ENCODE measurements around the gene CSF3. TPM values are rescaled to one million over a fixed set of nuclear protein-coding genes. Genes with fewer than 3 reads are reported as not detected.

The CSF3 gene
- total RNA-seq, 1 experiment from 2014 or later: not detected

GRCh38 chr17:39970157-39970692 lies 45.0 kb upstream of the CSF3 start (continued):
- no peak for TF ChIP-seq ATF6 (CRISPR knock-in tag; IDR thresholded peaks at IDR 0.05)
- no peak for TF ChIP-seq CTCF (IDR thresholded peaks at IDR 0.05)
- TF ChIP-seq TEAD1 (CRISPR knock-in tag; IDR thresholded peaks at IDR 0.05): no peak

- H3K4me1 Mint-ChIP-seq: no peaks in the 10 kb centered on the region
- no peaks in the 10 kb centered on the region for H3K36me3 Mint-ChIP-seq
- no peak overlapping the region for H3K4me3 Mint-ChIP-seq
- DNase-seq (ENCODE audit: low spot score) (no peak), ATAC-seq (no peak)
- TF ChIP-seq IRF2 (CRISPR knock-in tag; IDR thresholded peaks at IDR 0.05; ENCODE audit: borderline replicate concordance, low read depth): no peak
- no peak for TF ChIP-seq USF2 (CRISPR knock-in tag; IDR thresholded peaks at IDR 0.05)
- no peak for TF ChIP-seq NR1H2 (CRISPR knock-in tag; IDR thresholded peaks at IDR 0.05)
- TF ChIP-seq HMGA2 (CRISPR knock-in tag; IDR thresholded peaks at IDR 0.05): no peak
- TF ChIP-seq ATF6 (CRISPR knock-in tag; IDR thresholded peaks at IDR 0.05): no peak
- ChIA-PET CTCF (interaction anchor here (0.9 kb wide), 1 partner anchor 9 kb away, joined by 3 read pairs; the partner anchor contains the start of gene PSMD3), POLR2A (no interaction called here)
- H3K9me3 Mint-ChIP-seq: no peaks in the 10 kb centered on the region
- peaks cover 32% of the 10 kb centered on the region for H3K27me3 Mint-ChIP-seq (ENCODE audit: low read depth)
- H3K27ac Mint-ChIP-seq: no peak overlapping the region
Observed at GRCh38 chr17:39971076-39971603, 44.1 kb upstream of the CSF3 start.

- ChIA-PET POLR2A (no interaction called here), CTCF (interaction anchor here (1.2 kb wide), 1 partner anchor 46 kb away, joined by 3 read pairs; no protein-coding TSS in a partner anchor)
Observed at GRCh38 chr17:39972271-39972670, 43.0 kb upstream of the CSF3 start.

More at GRCh38 chr17:39972271-39972670, 43.0 kb upstream of the CSF3 start:
- H3K36me3 Mint-ChIP-seq: no peaks in the 10 kb centered on the region
- 0 out of 2 replicates have a peak, but pooled peaks cover 2% of the 10 kb centered on the region for H3K4me1 Mint-ChIP-seq
- no peak overlapping the region for H3K4me3 Mint-ChIP-seq
- TF ChIP-seq AFF4 (CRISPR knock-in tag; IDR thresholded peaks at IDR 0.05; ENCODE audit: borderline replicate concordance) (no peak), PRRX2 (CRISPR knock-in tag; IDR thresholded peaks at IDR 0.05) (no peak), E2F4 (CRISPR knock-in tag; IDR thresholded peaks at IDR 0.05; ENCODE audit: borderline replicate concordance, low read depth) (no peak), IRF2 (CRISPR knock-in tag; IDR thresholded peaks at IDR 0.05; ENCODE audit: borderline replicate concordance, low read depth) (no peak), ATF1 (CRISPR knock-in tag; IDR thresholded peaks at IDR 0.05) (no peak), CREM (CRISPR knock-in tag; IDR thresholded peaks at IDR 0.05) (no peak), MLX (CRISPR knock-in tag; IDR thresholded peaks at IDR 0.05) (no peak), MXD4 (CRISPR knock-in tag; IDR thresholded peaks at IDR 0.05; ENCODE audit: borderline replicate concordance) (no peak), SMAD4 (CRISPR knock-in tag; IDR thresholded peaks at IDR 0.05) (no peak), USF1 (CRISPR knock-in tag; IDR thresholded peaks at IDR 0.05) (no peak), NFATC4 (CRISPR knock-in tag; IDR thresholded peaks at IDR 0.05) (no peak)
- no peaks in the 10 kb centered on the region for H3K9me3 Mint-ChIP-seq
- no peak for ATAC-seq
- no peak for DNase-seq (ENCODE audit: low spot score)
- H3K27ac Mint-ChIP-seq: no peak overlapping the region
- peaks cover 32% of the 10 kb centered on the region for H3K27me3 Mint-ChIP-seq (ENCODE audit: low read depth)
